H1 (cell line): ENCODE data around the gene MARCOL. TPM values are rescaled to one million over a fixed set of nuclear protein-coding genes. Genes with fewer than 3 reads are reported as not detected.

Experiments used
- CTCF ChIA-PET: fragments of 300-600 bp; sonication (Branson Sonifier 250); formaldehyde crosslinking; loops from one replicate; lab custom pipeline; 2021; ENCODE audit not compliant: partially characterized antibody; lab: Charles Lee
- POLR2A ChIA-PET: fragments of 300-600 bp; sonication (Branson Sonifier 250); formaldehyde crosslinking; loops from one replicate; lab custom pipeline; 2021; ENCODE audit warnings: inconsistent platforms; ENCODE audit not compliant: partially characterized antibody; lab: Charles Lee
- DNase-seq, 2 experiments: peaks; one replicate each; pipeline versions ENCODE4 v3.0.0 to v3.0.0-alpha.2; 2010 to 2022; ENCODE audit warnings: low spot score in 2 of 2, low read depth in 1 of 2, mixed read lengths in 1 of 2
- FAIRE-seq: peaks from 2 replicates; lab custom pipeline; 2011; peaks lifted over from hg19 to GRCh38; lab: Jason Lieb, UNC
- H2AFZ ChIP-seq: 2 replicates; pipeline ENCODE4 v1.8.1; 2012; ENCODE audit warnings: low read length, inconsistent platforms
- H2AK5ac ChIP-seq: 2 replicates; pipeline ENCODE4 v1.6.1; 2013; ENCODE audit warnings: low read depth, low read length
- H2BK120ac ChIP-seq: replicated peaks from 2 replicates; pipeline ENCODE3; 2013; ENCODE audit warnings: low read depth, low read length, inconsistent platforms
- H2BK12ac ChIP-seq: 2 replicates; pipeline ENCODE4 v1.6.1; 2013; ENCODE audit warnings: low read depth, low read length
- H2BK15ac ChIP-seq: 2 replicates; pipeline ENCODE4 v1.6.1; 2013; ENCODE audit warnings: low read length
- H2BK20ac ChIP-seq: 2 replicates; pipeline ENCODE4 v1.6.1; 2013; ENCODE audit warnings: low read length
- H2BK5ac ChIP-seq: 2 replicates; pipeline ENCODE4 v1.6.1; 2013; ENCODE audit warnings: low read depth, low read length
- H3K14ac ChIP-seq: 2 replicates; pipeline ENCODE4 v1.6.1; 2013; ENCODE audit warnings: inconsistent platforms; ENCODE audit not compliant: insufficient read length
- H3K18ac ChIP-seq: 2 replicates; pipeline ENCODE4 v1.6.1; 2013; ENCODE audit warnings: low read length; ENCODE audit errors: extremely low read depth
- H3K23ac ChIP-seq: 2 replicates; pipeline ENCODE4 v1.6.1; 2013; ENCODE audit warnings: inconsistent platforms; ENCODE audit not compliant: insufficient read length
- H3K23me2 ChIP-seq: 2 replicates; pipeline ENCODE4 v1.6.1; 2013; ENCODE audit warnings: low read depth, low read length
- H3K27ac ChIP-seq: 2 replicates; pipeline ENCODE4 v1.6.1; 2011; ENCODE audit warnings: low read depth, low read length, inconsistent platforms
- H3K27me3 ChIP-seq, 4 experiments: replicated peaks in 1 of 4; 1 replicate in 1 of 4; 2 replicates in 3 of 4; pipeline versions ENCODE4 v1.6.1 to v1.8.1; 2011 to 2013; ENCODE audit warnings: low read length in 3 of 4, mild to moderate bottlenecking in 3 of 4, inconsistent platforms in 2 of 4, mixed read lengths in 2 of 4, moderate library complexity in 1 of 4; ENCODE audit not compliant: control insufficient read depth in 3 of 4, insufficient read depth in 3 of 4; ENCODE audit errors: extremely low read depth in 1 of 4
- H3K36me3 ChIP-seq, 4 experiments: 2 replicates each; pipeline versions ENCODE4 v1.6.1 to v1.8.1; 2011 to 2013; ENCODE audit warnings: mild to moderate bottlenecking in 4 of 4, low read length in 3 of 4, moderate library complexity in 2 of 4, control low read depth in 1 of 4, inconsistent platforms in 1 of 4; ENCODE audit not compliant: insufficient read depth in 4 of 4, control insufficient read depth in 2 of 4
- H3K4ac ChIP-seq: replicated peaks from 2 replicates; pipeline ENCODE3; 2013; ENCODE audit warnings: low read length, low read depth, mixed read lengths, inconsistent platforms; ENCODE audit not compliant: insufficient read length
- H3K4me1 ChIP-seq, 4 experiments: replicated peaks in 1 of 4; 1 replicate in 1 of 4; 2 replicates in 3 of 4; pipeline versions ENCODE4 v1.6.1 to v1.8.1; 2011 to 2013; ENCODE audit warnings: low read length in 3 of 4, inconsistent platforms in 2 of 4, mixed read lengths in 1 of 4; ENCODE audit not compliant: insufficient read depth in 4 of 4, control insufficient read depth in 3 of 4
- H3K4me2 ChIP-seq, 2 experiments: 2 replicates each; pipeline versions ENCODE4 v1.6.1 to v1.8.1; 2011 to 2013; ENCODE audit warnings: low read depth in 2 of 2, low read length in 2 of 2, control low read depth in 1 of 2, inconsistent platforms in 1 of 2, mild to moderate bottlenecking in 1 of 2; ENCODE audit not compliant: insufficient read depth in 1 of 2
- H3K4me3 ChIP-seq, 4 experiments: fragments of 200-600, 300-600 bp in 1 of 4; sonication (generic), shearing (Covaris generic), sonication (Bioruptor Twin) in 1 of 4; 2 replicates each; pipeline versions ENCODE4 v1.5.1 to v1.8.1; 2011 to 2016; ENCODE audit warnings: low read length in 4 of 4, low read depth in 3 of 4, control low read depth in 2 of 4, inconsistent platforms in 2 of 4, mild to moderate bottlenecking in 2 of 4, mixed read lengths in 1 of 4, moderate library complexity in 1 of 4; ENCODE audit not compliant: insufficient read depth in 2 of 4; ENCODE audit errors: extremely low read depth in 1 of 4
- H3K56ac ChIP-seq: replicated peaks from 2 replicates; pipeline ENCODE3; 2013; ENCODE audit warnings: low read depth, mild to moderate bottlenecking, mixed read lengths, low read length, inconsistent platforms; ENCODE audit not compliant: insufficient read length
- H3K79me1 ChIP-seq: 2 replicates; pipeline ENCODE4 v1.6.1; 2013; ENCODE audit warnings: low read depth, low read length, control low read depth
- H3K79me2 ChIP-seq, 2 experiments: 2 replicates each; pipeline versions ENCODE4 v1.6.1 to v1.8.1; 2012 to 2013; ENCODE audit warnings: low read length in 2 of 2, mild to moderate bottlenecking in 2 of 2, inconsistent platforms in 1 of 2; ENCODE audit not compliant: insufficient read depth in 2 of 2, control insufficient read depth in 1 of 2
- H3K9ac ChIP-seq, 4 experiments: replicated peaks in 1 of 4; 1 replicate in 1 of 4; 2 replicates in 3 of 4; pipeline versions ENCODE4 v1.6.1 to v1.8.1; 2011 to 2013; ENCODE audit warnings: low read depth in 3 of 4, low read length in 3 of 4, control low read depth in 2 of 4, mild to moderate bottlenecking in 2 of 4, moderate library complexity in 2 of 4, inconsistent platforms in 1 of 4; ENCODE audit errors: extremely low read depth in 1 of 4
- H3K9me3 ChIP-seq, 2 experiments: 2 replicates each; pipeline versions ENCODE4 v1.6.1 to v1.8.1; 2012 to 2013; ENCODE audit warnings: mild to moderate bottlenecking in 2 of 2, moderate library complexity in 2 of 2, control low read depth in 1 of 2, inconsistent platforms in 1 of 2, low read depth in 1 of 2, low read length in 1 of 2, mixed read lengths in 1 of 2; ENCODE audit not compliant: insufficient read depth in 2 of 2
- H4K20me1 ChIP-seq, 2 experiments: replicated peaks in 1 of 2; 2 replicates each; pipeline versions ENCODE3 to v1.8.1; 2011 to 2013; ENCODE audit warnings: inconsistent platforms in 2 of 2, low read length in 2 of 2, mild to moderate bottlenecking in 1 of 2; ENCODE audit not compliant: insufficient read depth in 2 of 2, control insufficient read depth in 1 of 2
- H4K5ac ChIP-seq: 2 replicates; pipeline ENCODE4 v1.6.1; 2013; ENCODE audit warnings: low read length, low read depth, mixed read lengths, inconsistent platforms; ENCODE audit not compliant: insufficient read length
- H4K8ac ChIP-seq: 2 replicates; pipeline ENCODE4 v1.8.0; 2013; ENCODE audit warnings: mild to moderate bottlenecking, moderate library complexity, low read length, inconsistent platforms; ENCODE audit not compliant: insufficient read depth; ENCODE audit errors: extremely low read depth
- H4K91ac ChIP-seq: replicated peaks from 2 replicates; pipeline ENCODE3; 2013; ENCODE audit warnings: low read length, mixed read lengths, inconsistent platforms; ENCODE audit not compliant: insufficient read length
- CBX5 ChIP-seq: fragments of 300-800, 300-1000 bp; sonication (generic); IDR thresholded peaks from 2 replicates; pipeline ENCODE4 v1.7.1; 2016; ENCODE audit warnings: antibody characterized with exemption, low read length, low read depth
- CHD2 ChIP-seq: IDR thresholded peaks from 2 replicates; pipeline ENCODE4 v1.6.1; 2012; ENCODE audit warnings: low read length, improper control_type of control experiment
- FOSL1 ChIP-seq: IDR thresholded peaks from 2 replicates; pipeline ENCODE4 v1.6.1; 2011; ENCODE audit warnings: mild to moderate bottlenecking, low read depth, low read length, moderate library complexity; ENCODE audit not compliant: insufficient read depth
- GABPA ChIP-seq: IDR thresholded peaks from 2 replicates; pipeline ENCODE4 v1.6.1; 2011; ENCODE audit warnings: mild to moderate bottlenecking, low read length, moderate library complexity, borderline replicate concordance; ENCODE audit not compliant: insufficient read depth
- HDAC2 ChIP-seq, 2 experiments: fragments of 300-600 bp in 1 of 2; sonication (generic) in 1 of 2; IDR thresholded peaks; 2 replicates each; pipeline ENCODE4 v1.6.1; 2011 to 2012; ENCODE audit warnings: low read depth in 2 of 2, low read length in 2 of 2, mild to moderate bottlenecking in 2 of 2, moderate library complexity in 2 of 2, borderline replicate concordance in 1 of 2, inconsistent platforms in 1 of 2
- NRF1 ChIP-seq: IDR thresholded peaks from 2 replicates; pipeline ENCODE4 v1.6.1; 2011; ENCODE audit warnings: mild to moderate bottlenecking, low read depth, low read length, improper control_type of control experiment
- RBBP5 ChIP-seq: IDR thresholded peaks from 2 replicates; pipeline ENCODE4 v1.7.1; 2012; ENCODE audit warnings: low read depth, mild to moderate bottlenecking, inconsistent platforms, low read length, moderate library complexity, borderline replicate concordance
- SIN3A ChIP-seq, 2 experiments: IDR thresholded peaks in 1 of 2; conservative IDR thresholded peaks in 1 of 2; 2 replicates each; pipeline ENCODE4 v1.6.1; 2011 to 2012; ENCODE audit warnings: low read length in 2 of 2, improper control_type of control experiment in 1 of 2, low read depth in 1 of 2, mild to moderate bottlenecking in 1 of 2
- SIX5 ChIP-seq: IDR thresholded peaks from 2 replicates; pipeline ENCODE4 v1.6.1; 2011; ENCODE audit warnings: mild to moderate bottlenecking, low read depth, low read length
- SUZ12 ChIP-seq: fragments of 200-600 bp; sonication (generic); IDR thresholded peaks from 2 replicates; pipeline ENCODE4 v1.6.1; 2012; ENCODE audit warnings: mild to moderate bottlenecking, inconsistent platforms, low read length, moderate library complexity, mixed read lengths
- TAF1 ChIP-seq: IDR thresholded peaks from 2 replicates; pipeline ENCODE4 v1.6.1; 2011; ENCODE audit warnings: mild to moderate bottlenecking, low read depth, low read length
- WGBS, 2 experiments: shearing (Covaris generic) in 1 of 2; methylation state at CpG; one replicate each; pipeline versions ENCODE4 v1.1.6 to v1.1.7; 2013 to 2015; ENCODE audit warnings: low lambda C conversion rate in 2 of 2, mixed read lengths in 2 of 2, inconsistent platforms in 1 of 2, low coverage in 1 of 2, missing lambda C conversion rate in 1 of 2; ENCODE audit not compliant: insufficient replicate concordance in 2 of 2, insufficient coverage in 1 of 2, insufficient read length in 1 of 2; ENCODE audit errors: extremely low coverage in 1 of 2, missing lambda C conversion rate in 1 of 2; 5-methylcytosine and 5-hydroxymethylcytosine counted together
- polyA plus RNA-seq, 7 experiments: library from polyadenylated mRNA; depleted of rRNA in 3 of 7; stranded (reverse) in 5 of 7; unstranded in 2 of 7; fragments of >200 nt in 5 of 7; fragments of 200-250 nt in 2 of 7; gene quantifications; 1 replicate in 5 of 7; 2 replicates in 1 of 7; 4 replicates in 1 of 7; pipeline versions ENCODE4 v1.2.1 to v1.2.3, GENCODE V29; 2011 to 2013; ENCODE audit warnings: missing spikeins in 2 of 7, mixed read lengths in 2 of 7
- total RNA-seq: library from RNA; stranded (reverse); fragmentation: NEBNext Ultra II Directional; extraction: Animal tissue kit (Norgen Biotek cat#: 25700); gene quantifications from 2 replicates; pipeline ENCODE4 v1.2.1, GENCODE V29; 2021
- TF ChIP-seq, protein P1 (sequence below): IDR thresholded peaks from 2 replicates; pipeline ENCODE4 v1.6.1; 2011; ENCODE audit warnings: low read depth, mild to moderate bottlenecking, low read length; ENCODE audit not compliant: insufficient read depth

The MARCOL gene
- total and polyA plus RNA-seq, 2 of the 8 experiments (the other 6 are each of a cell fraction or from before 2014, with no cell fraction given): not detected

DNA sequence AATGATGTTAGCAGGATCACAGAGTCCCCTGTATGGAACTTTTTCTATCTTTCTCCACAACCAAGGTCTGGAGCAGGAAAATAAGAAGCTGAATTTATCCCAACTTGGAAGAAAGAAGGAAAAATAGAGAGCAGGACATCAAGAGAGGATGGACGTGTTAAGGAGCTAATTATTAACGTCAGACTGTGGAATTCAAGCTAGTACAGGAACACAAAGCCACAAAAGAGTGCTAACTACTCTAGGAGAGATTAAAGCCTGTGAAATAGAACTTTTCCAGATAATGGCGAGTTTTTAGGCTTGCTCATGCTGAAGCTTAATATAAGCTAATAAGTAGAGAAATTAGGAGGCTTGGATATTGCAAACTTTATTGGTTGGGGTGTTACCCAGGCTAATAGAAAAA lies 29.6 kb downstream of the MARCOL start:
- Histone ChIP-seq H3K4me3 (no peak overlapping the region), H3K27ac (no peak overlapping the region), H2BK5ac (no peak overlapping the region), H3K23ac (no peak overlapping the region), H3K4me2 (no peak overlapping the region), H3K56ac (no peak overlapping the region), H2BK20ac (no peak overlapping the region), H3K23me2 (no peaks in the 10 kb centered on the region), H3K79me2 (no peaks in the 10 kb centered on the region), H3K4ac (no peak overlapping the region), H2BK120ac (no peak overlapping the region), H2BK12ac (no peak overlapping the region), H3K36me3 (no peaks in the 10 kb centered on the region), H3K79me1 (no peaks in the 10 kb centered on the region), H4K20me1 (no peaks in the 10 kb centered on the region), H3K27me3 (no peaks in the 10 kb centered on the region), H4K5ac (no peak overlapping the region), H2AFZ (no peak overlapping the region), H3K9me3 (no peaks in the 10 kb centered on the region), H2BK15ac (no peak overlapping the region), H4K8ac (no peak overlapping the region), H3K18ac (no peak overlapping the region), H3K14ac (no peak overlapping the region), H3K4me1 (no peaks in the 10 kb centered on the region), H2AK5ac (no peak overlapping the region), H3K9ac (no peak overlapping the region), H4K91ac (no peak overlapping the region)
- no peak for TF ChIP-seq CBX5
- TF ChIP-seq SIX5: no peak
- no peak for TF ChIP-seq FOSL1
- TF ChIP-seq TAF1: no peak
- TF ChIP-seq HDAC2 (IDR thresholded peaks at IDR 0.05; ENCODE audit: borderline replicate concordance in 1 of 2, low read depth in 2 of 2, low read length in 2 of 2): no peak
- TF ChIP-seq GABPA: no peak
- no peak for TF ChIP-seq CHD2
- TF ChIP-seq, protein P1, sequence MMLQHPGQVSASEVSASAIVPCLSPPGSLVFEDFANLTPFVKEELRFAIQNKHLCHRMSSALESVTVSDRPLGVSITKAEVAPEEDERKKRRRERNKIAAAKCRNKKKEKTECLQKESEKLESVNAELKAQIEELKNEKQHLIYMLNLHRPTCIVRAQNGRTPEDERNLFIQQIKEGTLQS: no peak
- no peak for TF ChIP-seq RBBP5
- no peak for TF ChIP-seq NRF1
- TF ChIP-seq SUZ12: no peak
- TF ChIP-seq SIN3A (conservative IDR thresholded peaks at IDR 0.05 in 1 of 2, IDR thresholded peaks at IDR 0.05 in 1 of 2; ENCODE audit: low read depth in 1 of 2, low read length in 2 of 2): no peak
- WGBS, 2 experiments: 85% methylated on average over 3 of the region's 3 CpGs; no CpG with 5 or more reads in 1 of the 2 experiments
- FAIRE-seq: no peak
- CTCF ChIA-PET: interaction anchor here (1.2 kb wide), 1 partner anchor 23 kb away, joined by 4 read pairs; no protein-coding TSS in a partner anchor
- POLR2A ChIA-PET: no interaction called here
- DNase-seq: no peak
